Sigmoid colon (tissue), 7 donors: ENCODE results near the gene PDLIM1. TPM values are rescaled to one million over a fixed set of nuclear protein-coding genes. Genes with fewer than 3 reads are reported as not detected.
A peak's percentile ranks its signal among the peaks of the same experiment; 100 is the strongest.

Experiments used
- DNase-seq: peaks from one replicate; pipeline ENCODE4 v3.0.0-alpha.2; 2019
- H3K27ac ChIP-seq, 4 donors: fragments of 200-600 bp; sonication (generic); one replicate each; pipeline ENCODE4 v1.5.1; 2016 to 2019; ENCODE audit warnings: mild to moderate bottlenecking in 1 of 4
- H3K27me3 ChIP-seq, 3 donors: fragments of 200-600 bp; sonication (generic); one replicate each; pipeline ENCODE4 v1.5.1; 2019; ENCODE audit warnings: mild to moderate bottlenecking in 1 of 3
- H3K36me3 ChIP-seq, 4 donors: fragments of 200-600 bp; sonication (generic); one replicate each; pipeline ENCODE4 v1.5.1; 2016 to 2019
- H3K4me1 ChIP-seq, 4 donors: fragments of 200-600 bp; sonication (generic); one replicate each; pipeline ENCODE4 v1.5.1; 2017 to 2019
- H3K4me3 ChIP-seq, 4 donors: fragments of 200-600 bp; sonication (generic); one replicate each; pipeline ENCODE4 v1.5.1; 2017 to 2019; ENCODE audit warnings: mild to moderate bottlenecking in 2 of 4, moderate library complexity in 1 of 4
- H3K9me3 ChIP-seq, 4 donors: fragments of 200-600 bp in 3 of 4; sonication (generic) in 3 of 4; one replicate each; pipeline versions ENCODE4 v1.5.1 to v1.6.1; 2013 to 2019
- CTCF ChIP-seq, 4 experiments: fragments of 450-650 bp in 3 of 4; fragments of 200-600 bp in 1 of 4; IDR thresholded peaks; one replicate each; pipeline ENCODE4 v1.5.1; 2016 to 2019; ENCODE audit warnings: antibody characterized with exemption in 4 of 4, mild to moderate bottlenecking in 3 of 4, moderate library complexity in 2 of 4
- EP300 ChIP-seq, 4 donors: sonication (generic); formaldehyde crosslinking; IDR thresholded peaks; one replicate each; pipeline ENCODE4 v1.6.1; 2017; ENCODE audit warnings: antibody characterized with exemption in 4 of 4
- POLR2A ChIP-seq, 2 donors: fragments of 450-650 bp; IDR thresholded peaks; one replicate each; pipeline ENCODE4 v1.6.1; 2016; ENCODE audit warnings: antibody characterized with exemption in 2 of 2, mild to moderate bottlenecking in 2 of 2, moderate library complexity in 2 of 2
- POLR2AphosphoS5 ChIP-seq, 4 donors: sonication (generic); formaldehyde crosslinking; IDR thresholded peaks; one replicate each; pipeline ENCODE4 v1.6.1; 2017; ENCODE audit warnings: antibody characterized with exemption in 4 of 4
- WGBS, 2 donors: extraction: QIAGEN DNeasy Blood & Tissue Kit; methylation state at CpG; one replicate each; pipeline ENCODE4 v1.1.7; 2013; 5-methylcytosine and 5-hydroxymethylcytosine counted together
- intact Hi-C: fragments of 100-400 bp; cut with DNase I; formaldehyde crosslinking; loops from one replicate; pipeline ENCODE4 v1.15.1; 2023
- polyA plus RNA-seq, 3 donors: library from polyadenylated mRNA; stranded (reverse); fragments of 200-250 nt; gene quantifications; one replicate each; pipeline ENCODE4 v1.2.3, GENCODE V29; 2013
- total RNA-seq, 4 donors: library from RNA; depleted of rRNA; stranded (reverse); fragments of >200 nt; gene quantifications; one replicate each; pipeline ENCODE4 v1.1.0, GENCODE V29; 2016
- donor health status: healthy with polysubstance abuse.
- donor health status: Bipolar disorder and iron deficiency.
- donor health status: healthy.

PDLIM1 gene
- total and polyA plus RNA-seq, 7 donors: 27.8 to 488 (median 75.3) TPM

GRCh38 chr10:95296764-95297163, 6.0 kb upstream of the PDLIM1 start:
- no peak overlapping the region for H3K4me3 ChIP-seq
- peaks cover 0 to 16% (median 0%) of the 10 kb centered on the region in 3 donors for H3K27me3 ChIP-seq
- WGBS, 2 donors: 97 to 98% methylated on average over 4 of the region's 4 CpGs
- peaks cover 0 to 20% (median 2%) of the 10 kb centered on the region in 4 donors for H3K4me1 ChIP-seq
- DNase-seq: no peak
- no peak overlapping the region for H3K27ac ChIP-seq
- no peaks in the 10 kb centered on the region for H3K9me3 ChIP-seq
- TF ChIP-seq EP300 (IDR thresholded peaks at IDR 0.05) (no peak), CTCF (IDR thresholded peaks at IDR 0.05) (no peak), POLR2A (IDR thresholded peaks at IDR 0.05) (no peak), POLR2AphosphoS5 (IDR thresholded peaks at IDR 0.05) (no peak)
- intact Hi-C loops: no loop called here
- no peaks in the 10 kb centered on the region for H3K36me3 ChIP-seq

GRCh38 chr10:95295031-95295755, 4.4 kb upstream of the PDLIM1 start:
- 4 to 6% methylated on average over 39 of the region's 39 CpGs for WGBS, 2 donors
- TF ChIP-seq POLR2A (IDR thresholded peaks at IDR 0.05): no peak
- TF ChIP-seq CTCF (IDR thresholded peaks at IDR 0.05): no peak
- no peak for TF ChIP-seq POLR2AphosphoS5 (IDR thresholded peaks at IDR 0.05)
- TF ChIP-seq EP300 (IDR thresholded peaks at IDR 0.05): no peak
- Histone ChIP-seq H3K27ac (peak overlapping the region in 1 of 4 donors; percentile 5), H3K4me3 (peak overlapping the region; percentile 6 to 39 (median 25)), H3K4me1 (peaks cover 0 to 26% (median 7%) of the 10 kb centered on the region in 4 donors), H3K36me3 (no peaks in the 10 kb centered on the region), H3K27me3 (peaks cover 0 to 21% (median 2%) of the 10 kb centered on the region in 3 donors), H3K9me3 (no peaks in the 10 kb centered on the region)
- intact Hi-C loops: no loop called here
- peak; percentile 69 for DNase-seq

GRCh38 chr10:95293631-95294030, 2.8 kb upstream of the PDLIM1 start:
- Histone ChIP-seq H3K4me1 (peaks cover 0 to 40% (median 9%) of the 10 kb centered on the region in 4 donors), H3K9me3 (no peaks in the 10 kb centered on the region), H3K36me3 (no peaks in the 10 kb centered on the region), H3K4me3 (no peak overlapping the region), H3K27me3 (peaks cover 0 to 32% (median 5%) of the 10 kb centered on the region in 3 donors), H3K27ac (peak overlapping the region in 1 of 4 donors; percentile 46)
- TF ChIP-seq POLR2AphosphoS5 (IDR thresholded peaks at IDR 0.05) (no peak), EP300 (IDR thresholded peaks at IDR 0.05) (no peak), POLR2A (IDR thresholded peaks at IDR 0.05) (no peak), CTCF (IDR thresholded peaks at IDR 0.05) (no peak)
- no peak for DNase-seq
- 44 to 66% methylated on average over 3 of the region's 3 CpGs for WGBS, 2 donors
- intact Hi-C loops: loop anchor here (5.0 kb wide), 1 partner anchor 46 kb away; no protein-coding TSS in a partner anchor

- no peaks in the 10 kb centered on the region for H3K9me3 ChIP-seq
- TF ChIP-seq EP300 (IDR thresholded peaks at IDR 0.05) (no peak), POLR2A (IDR thresholded peaks at IDR 0.05) (no peak), POLR2AphosphoS5 (IDR thresholded peaks at IDR 0.05) (no peak), CTCF (IDR thresholded peaks at IDR 0.05) (no peak)
- H3K27ac ChIP-seq: peak overlapping the region; percentile 63 to 81 (median 73)
- no peak for DNase-seq
- H3K4me3 ChIP-seq: peak overlapping the region; percentile 19 to 86 (median 69)
- intact Hi-C loops: loop anchor here (5.0 kb wide), 1 partner anchor 44 kb away; no protein-coding TSS in a partner anchor
- 62 to 66% methylated on average over 19 of the region's 19 CpGs for WGBS, 2 donors
- H3K4me1 ChIP-seq: peaks cover 0 to 49% (median 9%) of the 10 kb centered on the region in 4 donors
- no peaks in the 10 kb centered on the region for H3K36me3 ChIP-seq
- peaks cover 0 to 29% (median 5%) of the 10 kb centered on the region in 3 donors for H3K27me3 ChIP-seq
These were observed 699 bp upstream of the PDLIM1 start for GRCh38 chr10:95291365-95292039.
